ENCODE data around the gene HEXD.

DNA sequence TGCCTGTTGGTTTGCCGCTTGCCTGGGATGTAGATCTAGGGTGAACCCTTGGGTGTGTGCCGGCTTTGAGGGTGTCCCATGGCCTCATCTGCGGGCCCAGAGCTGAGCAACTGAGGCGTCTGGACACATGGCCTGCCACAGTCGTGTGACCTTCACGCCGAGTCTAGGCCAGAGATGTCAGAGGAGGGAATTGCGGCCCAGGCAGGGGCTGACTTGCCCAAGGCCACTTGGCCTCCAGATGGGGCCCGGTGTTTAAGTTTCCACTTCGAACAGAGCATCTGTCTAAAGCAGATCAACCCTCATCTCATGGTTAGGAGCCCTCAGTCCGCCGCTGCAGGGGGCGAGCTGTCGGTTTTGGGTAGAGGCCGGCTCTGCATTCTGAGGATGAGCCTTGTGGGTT lies 73.4 kb downstream of the HEXD start:
- TF ChIP-seq POLR2AphosphoS5 (IDR thresholded peaks at IDR 0.05; ENCODE audit: low read depth, low read length), result no peak
- no peak for TF ChIP-seq FOXP2 (optimal IDR thresholded peaks at IDR 0.05; ENCODE audit: borderline replicate concordance, extremely low read depth, extremely low read length, insufficient read depth)
- TF ChIP-seq SIN3A (IDR thresholded peaks at IDR 0.05; ENCODE audit: borderline replicate concordance, insufficient read depth, low read length), result no peak
